KG1 (cell line): ENCODE measurements around the gene EFS.
"Not testable (repeated sequence)": the region's sequence is repeated elsewhere in the genome, so short reads cannot be mapped to it uniquely, and the experiment has no call there.

Experiments
- DNase-seq: peaks from one replicate; lab custom pipeline; 2025; lab: John Stamatoyannopoulos, UW

The EFS gene

DNA sequence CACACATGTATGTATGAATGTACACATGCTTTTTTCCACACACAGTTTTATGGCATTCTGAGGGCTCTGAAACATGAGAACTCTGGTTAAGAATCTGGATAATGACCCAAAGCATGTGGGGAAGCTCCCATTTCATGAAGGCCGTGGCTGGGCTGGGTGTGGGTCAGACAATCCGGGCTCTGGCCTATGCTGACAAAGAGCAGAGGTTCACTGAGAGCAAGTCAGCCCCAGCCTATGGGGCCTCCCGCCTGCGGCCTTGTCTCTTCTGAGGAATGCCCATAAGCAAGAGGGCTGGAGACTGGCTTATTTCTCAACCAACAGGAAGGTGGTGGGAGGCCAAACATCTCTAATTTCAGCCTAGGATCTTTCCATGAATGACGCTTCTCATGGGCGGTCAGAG, 34.6 kb upstream of the EFS start:
- DNase-seq, result no peak

DNA sequence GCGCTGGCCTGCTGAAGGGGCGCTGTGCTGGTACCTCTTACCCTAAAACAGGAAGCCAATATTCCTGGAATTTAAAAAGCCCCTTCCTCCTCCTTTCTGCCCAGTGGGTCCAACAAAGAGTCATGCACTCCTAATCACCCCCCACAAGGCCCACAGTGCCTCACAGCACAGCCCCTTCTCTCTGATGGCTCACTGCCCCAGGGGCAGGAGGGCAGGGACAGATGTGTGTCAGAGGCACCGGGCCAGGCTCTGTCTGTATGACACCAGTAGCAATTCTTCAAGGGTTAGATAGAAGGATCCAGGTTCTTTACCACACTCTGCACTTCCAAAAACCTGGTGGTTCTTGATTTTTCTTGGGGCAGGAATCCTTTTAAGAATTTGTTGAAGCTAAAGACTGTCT, 34.2 kb upstream of the EFS start:
- no peak for DNase-seq

DNA sequence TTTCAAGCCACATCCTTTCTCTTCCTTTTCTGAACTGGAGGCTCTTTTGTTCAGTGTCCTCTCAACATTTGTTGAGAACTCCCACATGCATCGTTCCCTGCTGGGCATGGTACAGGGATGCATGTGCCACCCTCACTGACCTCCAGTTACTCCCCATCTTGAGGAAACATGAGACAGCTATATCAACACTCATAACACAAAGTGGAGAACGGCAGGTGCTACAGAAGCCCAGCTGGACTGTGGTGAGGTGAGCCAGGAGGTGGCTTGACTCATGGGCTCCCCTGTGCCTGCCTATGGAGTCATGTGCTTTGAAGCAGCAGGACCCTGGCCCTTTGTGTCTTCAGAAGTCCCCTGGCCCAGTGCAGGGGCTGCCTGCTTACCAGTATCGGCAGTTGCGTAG, 33.4 kb upstream of the EFS start:
- DNase-seq, result no peak

DNA sequence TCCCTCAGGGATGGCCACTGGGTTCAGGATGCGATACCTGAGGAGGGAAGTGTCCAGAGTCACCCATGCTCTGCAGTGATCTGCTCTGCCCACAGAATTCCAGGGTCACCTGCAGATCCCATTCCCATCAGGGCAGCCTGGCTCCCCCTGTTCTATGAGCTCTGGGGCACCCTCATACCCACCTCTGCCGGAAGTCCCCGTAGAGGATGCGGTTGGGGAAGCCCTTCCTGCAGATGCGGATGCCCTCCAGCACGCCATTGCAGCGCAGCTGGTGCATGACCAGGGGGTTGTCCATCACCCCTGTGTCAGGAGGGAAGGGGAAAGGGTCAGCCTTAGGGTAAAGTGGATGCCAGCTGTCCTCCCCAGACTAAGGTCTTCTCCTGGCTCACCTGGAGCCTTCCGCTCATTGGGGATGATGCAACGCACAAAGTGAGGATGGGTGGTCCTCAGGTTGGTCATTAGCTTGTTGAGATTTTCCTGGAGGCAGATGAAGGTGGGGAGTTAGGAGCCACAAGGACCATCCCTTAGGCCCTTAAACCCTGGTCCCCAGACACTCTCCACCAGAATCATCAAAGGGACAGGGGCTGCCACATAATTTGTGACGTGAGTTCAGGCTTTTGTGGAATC, 31.9 kb upstream of the EFS start:
- no peak for DNase-seq

DNA sequence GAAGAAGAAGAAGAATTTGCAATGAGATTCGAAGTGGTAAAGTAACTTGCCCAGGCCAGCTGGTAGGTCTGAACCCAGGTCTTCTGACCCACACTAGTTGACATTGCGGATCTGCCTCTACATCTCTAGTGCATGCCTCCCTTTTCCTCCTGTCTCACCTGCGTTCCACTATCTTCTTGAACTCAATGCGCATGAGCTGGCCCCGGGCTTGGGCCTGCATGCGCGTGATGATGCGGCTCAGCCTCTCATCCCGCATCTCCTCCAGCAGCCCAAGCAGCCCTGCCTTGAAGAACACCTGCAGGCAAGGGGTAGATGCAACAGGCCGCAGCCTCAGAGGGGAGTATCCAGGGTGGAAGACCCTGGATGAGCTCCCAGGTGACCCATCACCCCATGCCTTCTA, 31.2 kb upstream of the EFS start:
- no peak for DNase-seq

DNA sequence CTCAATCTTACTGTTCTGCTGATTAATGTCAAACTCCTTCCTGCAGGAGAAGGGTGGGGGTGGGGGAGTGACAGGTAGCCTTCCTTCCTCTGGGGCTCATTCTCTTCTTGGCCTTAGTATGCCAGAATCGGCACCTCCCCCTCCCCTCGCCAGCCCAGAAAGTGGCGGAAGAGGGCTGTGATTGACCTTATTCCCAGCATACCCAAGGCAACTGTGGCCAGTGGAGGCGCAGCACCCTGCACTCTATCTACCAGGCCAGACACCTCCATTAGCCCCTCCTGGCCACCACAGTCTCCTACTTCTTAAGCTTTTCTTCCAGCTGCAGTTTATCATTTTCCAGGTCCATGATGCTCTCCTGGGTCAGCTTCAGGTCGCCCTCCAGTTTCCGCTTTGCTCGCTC, 27.6 kb upstream of the EFS start:
- no peak for DNase-seq

DNA sequence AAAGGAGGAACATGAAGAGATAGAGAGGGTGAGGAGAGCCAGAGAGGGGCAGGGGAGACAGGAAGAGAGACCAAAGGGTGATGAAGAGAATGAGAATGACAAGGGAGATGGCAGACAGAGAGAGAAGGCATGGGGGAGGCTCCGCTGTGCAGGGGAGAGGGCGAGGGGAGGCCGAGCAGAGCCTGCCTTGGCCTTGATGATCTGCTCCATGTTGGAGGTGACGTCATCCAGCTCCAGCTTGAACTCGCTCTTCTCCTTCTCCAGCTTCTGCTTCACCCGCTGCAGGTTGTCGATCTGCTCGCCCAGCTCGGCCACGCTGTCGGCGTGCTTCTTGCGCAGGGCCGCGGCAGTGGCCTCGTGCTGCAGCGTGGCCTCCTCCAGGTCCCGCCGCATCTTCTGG, 24.9 kb upstream of the EFS start:
- not testable (repeated sequence) for DNase-seq

DNA sequence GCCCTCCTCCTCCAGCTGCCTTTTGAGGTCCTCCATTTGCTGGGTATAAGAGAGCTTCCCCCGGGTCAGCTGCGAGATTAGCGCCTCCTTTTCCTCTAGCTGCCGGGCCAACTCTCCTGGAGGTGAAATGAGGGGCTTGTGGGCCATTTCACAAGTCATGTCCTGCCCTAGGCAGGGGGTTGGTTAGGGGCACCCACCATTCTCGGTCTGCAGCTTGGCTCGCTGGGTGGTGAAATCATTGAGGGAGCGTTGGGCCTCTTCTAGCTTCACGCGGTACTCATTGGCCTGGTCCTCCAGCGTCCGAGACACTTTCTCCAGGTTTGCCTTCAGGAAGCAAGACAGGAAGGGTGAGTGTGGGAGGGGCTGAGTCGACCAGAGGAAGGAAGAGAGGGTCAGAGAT, 24.4 kb upstream of the EFS start:
- DNase-seq, result no peak

DNA sequence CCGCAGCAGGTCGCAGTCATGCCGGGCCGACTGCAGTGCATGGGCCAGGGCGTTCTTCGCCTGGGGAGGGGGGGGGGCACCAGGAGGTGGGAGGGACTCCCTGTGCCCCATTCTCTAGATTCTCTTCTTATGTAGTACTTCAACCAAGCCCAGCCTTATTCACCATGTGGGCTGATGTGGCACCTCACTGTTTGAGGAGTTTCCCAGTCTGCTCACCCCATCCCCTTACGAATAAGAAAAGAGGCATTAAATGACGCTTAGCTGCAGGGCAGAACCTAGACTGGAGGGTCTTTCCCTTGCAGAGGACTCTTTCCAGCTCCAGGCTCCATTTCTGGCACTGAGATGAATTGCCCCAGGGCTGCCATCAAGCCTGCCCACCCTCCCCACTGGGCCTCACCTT, 24.0 kb upstream of the EFS start:
- DNase-seq, result no peak

DNA sequence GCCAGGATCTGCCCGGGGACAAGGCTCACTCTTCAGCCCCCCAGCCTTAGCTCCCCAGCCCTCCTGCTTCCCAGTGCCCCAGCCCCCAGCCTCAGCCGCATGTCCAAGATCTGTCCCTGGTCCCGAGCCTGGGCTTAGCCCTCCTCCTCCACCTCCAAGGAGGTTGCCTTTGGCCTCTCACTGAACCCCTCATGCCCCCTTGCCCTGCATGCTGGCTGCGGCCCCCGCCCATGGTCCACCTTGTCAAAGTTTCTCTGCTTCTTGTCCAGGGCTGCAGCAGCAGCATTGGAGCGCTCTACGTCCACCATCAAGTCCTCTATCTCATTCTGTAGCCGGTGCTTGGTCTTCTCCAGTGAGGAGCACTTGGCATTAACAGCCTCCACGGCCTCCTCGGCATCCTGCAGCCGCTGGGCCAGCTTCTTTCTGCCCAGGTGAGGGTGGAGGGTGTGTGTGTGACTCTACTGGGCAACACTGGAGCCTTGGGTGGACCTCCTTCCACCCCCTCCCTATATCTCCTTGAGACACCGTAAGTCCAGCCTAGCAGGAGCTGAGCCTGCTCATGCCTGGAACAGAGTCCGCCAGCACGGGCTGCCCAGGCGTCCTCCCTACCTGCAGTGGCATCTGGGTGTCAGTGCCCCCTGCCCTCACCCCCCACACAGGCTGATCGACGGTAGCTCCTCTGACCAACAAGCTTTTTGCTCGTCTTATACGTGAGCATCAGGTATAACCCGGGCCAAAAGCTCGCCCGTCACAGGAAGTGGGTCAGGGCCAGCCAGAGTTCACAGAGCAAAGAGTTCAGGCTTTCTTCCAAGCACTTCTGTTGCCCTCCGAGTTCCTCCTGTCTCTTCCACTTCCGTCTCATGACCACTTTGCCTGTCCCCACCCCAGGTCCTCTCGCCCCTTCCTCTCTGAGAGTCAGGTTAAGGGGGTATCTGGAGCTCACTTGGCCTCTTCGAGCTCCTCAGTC, 23.2 kb upstream of the EFS start:
- no peak for DNase-seq

DNA sequence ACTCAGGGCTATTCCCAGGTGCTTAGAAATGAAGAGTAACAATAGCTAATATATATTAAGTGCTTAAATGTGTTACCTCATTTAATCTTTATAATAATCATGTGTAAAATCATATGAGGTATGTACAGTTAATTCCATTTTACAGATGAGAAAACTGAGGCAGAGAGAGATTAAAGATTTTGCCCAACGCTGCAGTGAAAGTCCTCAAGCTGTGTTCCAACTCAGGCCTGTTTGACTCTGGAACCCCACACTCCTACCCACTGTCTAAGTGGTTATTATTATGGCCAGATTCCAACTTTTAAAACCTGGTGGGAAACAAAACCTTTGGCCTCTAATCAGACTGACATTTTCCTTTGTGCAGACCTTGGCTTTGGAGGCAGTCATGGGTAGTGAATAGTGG, 22.0 kb upstream of the EFS start:
- DNase-seq, result no peak

DNA sequence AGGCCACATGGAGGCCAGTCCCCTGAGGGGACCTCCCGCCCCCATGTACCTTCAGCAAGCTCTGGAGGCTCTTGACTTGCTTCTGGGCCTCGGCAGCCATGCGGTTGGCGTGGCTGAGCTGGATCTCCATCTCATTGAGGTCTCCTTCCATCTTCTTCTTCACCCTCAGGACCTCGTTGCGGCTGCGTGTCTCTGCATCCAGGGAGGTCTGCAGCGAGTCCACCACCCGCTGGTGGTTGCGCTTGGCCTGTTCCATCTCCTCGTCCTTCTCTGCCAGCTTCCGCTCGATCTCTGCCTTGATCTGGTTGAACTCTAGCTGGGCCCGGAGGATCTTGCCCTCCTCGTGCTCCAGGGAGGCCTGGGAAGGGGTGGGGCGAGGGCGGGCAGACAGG, 21.3 kb upstream of the EFS start:
- not testable (repeated sequence) for DNase-seq

DNA sequence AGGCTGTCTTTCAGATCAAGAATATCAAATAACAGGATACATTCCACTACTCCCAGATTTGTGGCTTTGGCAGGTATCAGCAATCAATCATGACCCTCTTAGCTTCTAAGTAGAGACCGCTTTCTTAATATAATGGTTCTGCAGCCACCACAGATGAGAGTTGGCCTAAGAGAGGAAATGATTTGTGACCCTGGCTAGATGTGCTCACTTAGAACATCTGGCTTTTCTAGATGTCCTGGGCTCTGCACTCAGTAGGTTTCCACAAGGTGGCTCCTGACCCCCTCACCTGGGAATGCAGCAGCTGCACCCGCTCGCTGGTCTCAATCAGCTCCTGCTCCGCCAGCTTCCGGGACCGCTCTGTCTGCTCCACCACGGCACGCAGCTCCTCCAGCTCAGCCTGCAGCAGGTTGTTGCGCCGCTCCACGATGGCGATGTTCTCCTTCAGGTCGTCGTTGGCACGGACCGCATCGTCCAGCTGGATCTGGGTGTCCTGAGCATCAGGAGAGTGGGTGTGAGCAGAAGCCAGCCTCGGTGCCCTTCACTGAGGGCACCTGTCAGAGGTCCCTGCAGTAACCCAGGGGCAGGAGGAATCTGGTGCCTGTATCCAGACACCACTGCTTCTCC, 20.8 kb upstream of the EFS start:
- no peak for DNase-seq

DNA sequence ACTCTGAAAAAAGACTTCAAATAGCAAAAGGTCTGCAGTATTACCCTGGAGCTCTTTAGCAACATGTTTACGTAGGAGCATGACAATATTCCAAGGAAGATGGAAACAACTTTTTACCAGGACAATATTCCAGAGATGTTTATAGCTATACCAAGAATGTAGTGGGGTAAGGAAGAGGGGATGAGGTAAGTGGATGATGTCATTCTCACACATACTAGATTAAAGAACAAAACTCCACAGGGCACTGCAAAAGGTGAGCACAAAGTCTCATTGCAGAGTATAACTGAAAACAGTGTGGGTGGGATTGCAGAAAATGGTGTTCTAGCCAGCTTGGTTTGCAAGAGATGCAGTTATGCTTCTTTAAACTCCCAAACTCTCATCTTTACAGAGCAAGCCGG, 20.3 kb upstream of the EFS start:
- DNase-seq, result no peak

DNA sequence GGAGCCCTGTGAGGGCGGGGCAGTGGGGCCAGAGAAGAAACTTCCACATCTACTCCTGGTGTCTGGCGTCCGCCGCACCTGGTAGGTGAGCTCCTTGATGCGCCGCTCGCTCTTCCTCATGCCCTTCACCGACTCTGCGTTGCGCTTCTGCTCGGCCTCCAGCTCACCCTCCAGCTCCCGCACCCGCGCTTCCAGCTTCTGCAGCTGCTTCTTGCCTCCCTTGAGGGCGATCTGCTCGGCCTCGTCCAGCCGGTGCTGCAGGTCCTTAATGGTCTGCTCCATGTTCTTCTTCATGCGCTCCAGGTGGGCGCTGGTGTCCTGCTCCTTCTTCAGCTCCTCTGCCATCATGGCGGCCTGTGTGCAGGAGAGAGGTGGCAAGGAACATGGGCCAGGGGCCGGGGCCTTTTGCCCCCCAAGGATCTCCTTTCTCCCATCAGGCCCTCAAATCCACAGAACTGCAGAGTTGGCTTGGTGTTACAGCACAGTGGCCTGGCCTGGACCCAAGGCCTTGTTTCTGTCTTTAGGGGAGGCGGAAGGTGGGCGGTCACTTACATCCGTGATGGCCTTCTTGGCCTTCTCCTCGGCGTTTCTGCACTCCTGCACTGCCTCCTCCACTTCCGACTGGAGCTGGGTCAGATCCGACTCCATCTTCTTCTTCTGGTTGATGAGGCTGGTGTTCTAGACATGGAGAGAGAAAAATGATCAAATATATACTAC, 19.6 kb upstream of the EFS start:
- no peak for DNase-seq

DNA sequence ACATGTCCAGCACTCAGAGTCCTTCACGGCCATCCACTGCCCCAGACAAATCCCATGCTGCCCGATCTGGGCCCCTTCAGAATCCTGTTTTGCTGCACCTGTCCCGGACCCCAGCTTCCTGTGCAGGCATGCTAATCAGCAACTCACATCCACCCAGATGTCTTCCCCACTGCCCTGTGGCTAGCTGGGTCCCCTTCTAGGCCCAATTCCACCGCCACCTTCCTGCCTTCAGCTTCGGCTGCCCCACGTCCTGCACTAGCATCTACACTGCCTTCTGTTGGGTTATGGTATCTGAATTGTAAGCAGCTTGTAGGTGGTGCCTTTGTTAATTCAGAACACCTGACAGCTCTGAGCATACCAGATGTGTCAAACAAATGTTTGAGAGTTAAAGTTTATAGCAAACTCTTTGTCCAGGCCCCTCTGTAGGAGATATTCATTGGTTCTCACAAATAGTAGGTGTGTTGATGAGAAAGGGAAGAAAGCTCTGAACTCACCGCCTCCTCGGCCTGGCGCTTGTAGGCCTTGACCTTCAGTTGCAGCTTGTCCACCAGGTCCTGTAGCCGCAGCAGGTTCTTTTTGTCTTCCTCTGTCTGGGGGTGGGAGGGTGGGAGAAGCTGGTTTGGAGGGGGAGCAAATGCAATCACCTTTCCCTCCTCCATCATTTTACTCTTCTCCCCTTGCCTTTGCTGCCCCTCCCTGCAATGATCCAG, 17.9 kb upstream of the EFS start:
- DNase-seq, result no peak

DNA sequence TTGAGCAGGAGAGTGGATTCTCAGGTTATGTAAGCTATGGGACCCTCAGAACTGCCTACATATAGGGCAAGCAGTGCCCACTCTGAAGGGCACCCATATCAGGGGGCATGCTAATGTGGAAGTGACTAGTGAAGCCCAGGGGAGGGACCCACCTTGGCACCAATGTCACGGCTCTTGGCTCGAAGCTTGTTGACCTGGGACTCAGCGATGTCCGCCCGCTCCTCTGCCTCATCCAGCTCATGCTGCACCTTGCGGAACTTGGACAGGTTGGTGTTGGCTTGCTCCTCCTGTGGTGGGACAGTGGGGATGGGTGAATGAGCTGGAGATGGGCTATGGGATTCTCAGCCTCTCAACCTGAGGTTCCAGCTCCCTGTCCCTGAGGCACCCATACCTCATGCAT, 17.3 kb upstream of the EFS start:
- no peak for DNase-seq

DNA sequence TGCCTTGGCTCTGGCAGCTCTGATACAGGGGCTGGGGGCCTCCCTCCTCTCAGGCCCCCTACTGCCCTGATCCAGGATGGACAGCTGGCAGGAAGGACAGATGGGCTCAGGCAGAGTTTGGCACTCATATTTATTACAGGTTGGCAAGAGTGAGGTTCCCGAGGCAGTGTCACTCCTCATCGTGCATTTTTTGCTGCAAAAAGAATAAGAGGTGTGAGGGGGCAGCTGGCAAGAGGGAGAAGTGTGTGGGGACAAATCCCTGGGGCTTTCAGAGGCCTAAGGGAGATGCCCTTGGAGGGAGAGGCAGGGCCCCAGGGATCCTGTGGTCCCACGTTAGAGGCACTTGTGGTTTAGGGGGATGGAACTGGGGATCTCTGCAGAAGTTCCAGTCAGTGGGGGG, 16.9 kb upstream of the EFS start:
- no peak for DNase-seq

DNA sequence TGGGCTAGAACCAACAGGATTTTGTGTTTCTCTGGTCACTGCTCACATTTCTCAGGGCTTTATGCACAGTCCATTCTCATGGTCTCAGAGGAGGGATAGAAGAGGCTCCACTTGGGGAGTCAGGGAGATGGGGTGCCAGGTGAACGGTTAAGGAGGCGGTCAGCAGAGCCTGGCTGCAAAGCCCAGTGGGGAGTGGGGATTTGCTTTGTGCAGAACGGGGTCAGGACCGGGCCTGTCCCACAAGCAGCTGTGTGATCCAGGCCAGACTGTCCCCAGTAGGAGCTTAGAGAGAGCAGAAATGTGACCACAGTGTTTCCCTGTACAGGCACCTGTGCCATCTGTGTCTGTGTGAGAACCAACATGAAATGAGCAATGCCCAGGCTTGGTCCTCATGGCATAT, 16.0 kb upstream of the EFS start:
- DNase-seq, result no peak

DNA sequence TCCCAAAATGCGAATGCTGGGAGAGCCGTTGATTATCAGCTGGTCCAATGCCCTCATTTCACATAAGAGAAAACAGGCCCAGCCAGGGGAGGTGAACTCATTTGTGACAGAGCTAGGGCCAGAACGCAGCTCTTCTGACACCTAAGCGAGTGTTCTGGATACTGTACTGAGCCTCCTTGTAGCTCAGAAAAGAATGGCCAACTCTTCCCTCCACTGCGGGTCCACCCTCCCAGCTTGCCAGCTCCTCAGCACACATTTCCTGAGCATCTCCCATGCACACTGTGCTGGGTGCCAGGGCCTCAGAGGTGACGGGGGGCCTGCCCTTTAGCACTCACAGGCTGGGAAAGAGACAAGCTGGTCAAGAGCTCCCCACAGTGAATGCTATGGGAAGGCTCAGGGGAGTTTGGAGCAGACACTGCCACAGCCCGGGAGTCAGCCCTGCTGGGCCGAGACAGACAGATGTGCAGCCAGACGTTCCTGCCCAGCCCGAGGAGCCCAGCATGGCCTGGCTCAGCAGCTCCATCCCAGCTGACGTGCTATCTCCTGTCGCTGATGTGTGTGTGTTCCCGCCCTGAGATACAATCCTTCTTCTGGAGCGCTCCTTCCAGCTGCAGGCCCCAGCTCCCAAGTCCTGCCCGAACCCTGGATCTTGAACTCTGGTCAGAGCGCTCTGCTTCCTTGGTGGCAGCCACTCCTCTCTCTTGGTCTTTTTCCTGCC, 15.4 kb upstream of the EFS start:
- no peak for DNase-seq
